ENCODE measurements around the gene LDLRAD2. TPM values are rescaled to one million over a fixed set of nuclear protein-coding genes. Genes with fewer than 3 reads are reported as not detected.

The LDLRAD2 gene
- total and polyA plus RNA-seq, 4 donors, result 0.12 to 2.7 (median 0.23) TPM; not detected in 1

- peaks cover 0 to 7% (median 2%) of the 10 kb centered on the region in 4 donors for H3K9me3 ChIP-seq (ENCODE audit: control insufficient read depth in 4 of 4, low read length in 3 of 4)
- no peak overlapping the region for H3K4me3 ChIP-seq (ENCODE audit: low read depth in 1 of 3, low read length in 3 of 3)
- no peak for DNase-seq (ENCODE audit: low spot score)
- 96% methylated on average over 13 of the region's 13 CpGs for WGBS
- H3K36me3 ChIP-seq (ENCODE audit: control insufficient read depth in 4 of 4, insufficient read depth in 3 of 4, low read depth in 1 of 4, low read length in 3 of 4), result peaks cover 0 to 22% (median 5%) of the 10 kb centered on the region in 4 donors
- H3K4me1 ChIP-seq (ENCODE audit: control insufficient read depth in 4 of 4, insufficient read depth in 4 of 4, low read length in 3 of 4), result no peaks in the 10 kb centered on the region
- H3K27me3 ChIP-seq (ENCODE audit: control insufficient read depth in 4 of 4, insufficient read depth in 4 of 4, low read length in 3 of 4), result no peaks in the 10 kb centered on the region
- no peak overlapping the region for H3K27ac ChIP-seq (ENCODE audit: low read depth in 1 of 2, low read length in 2 of 2)
- no peak overlapping the region for H3K9ac ChIP-seq (ENCODE audit: low read depth in 1 of 2, low read length in 2 of 2)
- TF ChIP-seq MAX (IDR thresholded peaks at IDR 0.05) (no peak), CTCF (IDR thresholded peaks at IDR 0.05; ENCODE audit: low read depth, low read length, missing input control) (no peak), ATF3 (IDR thresholded peaks at IDR 0.05) (no peak), JUND (IDR thresholded peaks at IDR 0.05) (no peak), FOXA2 (IDR thresholded peaks at IDR 0.05) (no peak), ZBTB33 (IDR thresholded peaks at IDR 0.05) (no peak), NR2F2 (IDR thresholded peaks at IDR 0.05) (no peak)
Observed at GRCh38 chr1:21836729-21837128, 24.7 kb downstream of the LDLRAD2 start.

- TF ChIP-seq EGR1 (IDR thresholded peaks at IDR 0.05; ENCODE audit: low read depth in 2 of 2), result no peak
- no peak for TF ChIP-seq SP1 (IDR thresholded peaks at IDR 0.05)
- TF ChIP-seq NR2F2 (IDR thresholded peaks at IDR 0.05), result no peak
- no peak for TF ChIP-seq JUND (IDR thresholded peaks at IDR 0.05)
- no peak for TF ChIP-seq MAX (IDR thresholded peaks at IDR 0.05)
- Histone ChIP-seq H3K9me3 (ENCODE audit: control insufficient read depth in 4 of 4, low read length in 3 of 4) (peaks cover 0 to 7% (median 2%) of the 10 kb centered on the region in 4 donors), H3K4me1 (ENCODE audit: control insufficient read depth in 4 of 4, insufficient read depth in 4 of 4, low read length in 3 of 4) (no peaks in the 10 kb centered on the region), H3K36me3 (ENCODE audit: control insufficient read depth in 4 of 4, insufficient read depth in 3 of 4, low read depth in 1 of 4, low read length in 3 of 4) (peaks cover 0 to 22% (median 5%) of the 10 kb centered on the region in 4 donors), H3K4me3 (ENCODE audit: low read depth in 1 of 3, low read length in 3 of 3) (no peak overlapping the region), H3K9ac (ENCODE audit: low read depth in 1 of 2, low read length in 2 of 2) (no peak overlapping the region), H3K27ac (ENCODE audit: low read depth in 1 of 2, low read length in 2 of 2) (no peak overlapping the region), H3K27me3 (ENCODE audit: control insufficient read depth in 4 of 4, insufficient read depth in 4 of 4, low read length in 3 of 4) (no peaks in the 10 kb centered on the region)
- 96% methylated on average over 10 of the region's 10 CpGs for WGBS
- DNase-seq (ENCODE audit: low spot score), result no peak
Observed at GRCh38 chr1:21837476-21837875, 25.4 kb downstream of the LDLRAD2 start.

- peaks cover 0 to 21% (median 4%) of the 10 kb centered on the region in 4 donors for H3K36me3 ChIP-seq (ENCODE audit: control insufficient read depth in 4 of 4, insufficient read depth in 3 of 4, low read depth in 1 of 4, low read length in 3 of 4)
- H3K27me3 ChIP-seq (ENCODE audit: control insufficient read depth in 4 of 4, insufficient read depth in 4 of 4, low read length in 3 of 4), result no peaks in the 10 kb centered on the region
- no peak overlapping the region for H3K4me3 ChIP-seq (ENCODE audit: low read depth in 1 of 3, low read length in 3 of 3)
- H3K4me1 ChIP-seq (ENCODE audit: control insufficient read depth in 4 of 4, insufficient read depth in 4 of 4, low read length in 3 of 4), result no peaks in the 10 kb centered on the region
- H3K27ac ChIP-seq (ENCODE audit: low read depth in 1 of 2, low read length in 2 of 2), result no peak overlapping the region
- WGBS, result 91% methylated on average over 23 of the region's 23 CpGs
- H3K9me3 ChIP-seq (ENCODE audit: control insufficient read depth in 4 of 4, low read length in 3 of 4), result peaks cover 0 to 6% (median 2%) of the 10 kb centered on the region in 4 donors
- DNase-seq (ENCODE audit: low spot score), result no peak
- no peak overlapping the region for H3K9ac ChIP-seq (ENCODE audit: low read depth in 1 of 2, low read length in 2 of 2)
- no peak for TF ChIP-seq TAF1 (conservative IDR thresholded peaks at IDR 0.05)
- no peak for TF ChIP-seq MAX (IDR thresholded peaks at IDR 0.05)
- no peak for TF ChIP-seq GABPA (IDR thresholded peaks at IDR 0.05 in 1 of 2, conservative IDR thresholded peaks at IDR 0.05 in 1 of 2)
- no peak for TF ChIP-seq NR2F2 (IDR thresholded peaks at IDR 0.05)
- TF ChIP-seq JUND (IDR thresholded peaks at IDR 0.05), result no peak
- no peak for TF ChIP-seq YY1 (IDR thresholded peaks at IDR 0.05)
- TF ChIP-seq EGR1 (IDR thresholded peaks at IDR 0.05; ENCODE audit: low read depth in 2 of 2), result no peak
- TF ChIP-seq SP1 (IDR thresholded peaks at IDR 0.05), result no peak
- no peak for TF ChIP-seq ATF3 (IDR thresholded peaks at IDR 0.05)
- no peak for TF ChIP-seq FOXA2 (IDR thresholded peaks at IDR 0.05)
- no peak for TF ChIP-seq HNF4A (conservative IDR thresholded peaks at IDR 0.05)
- no peak for TF ChIP-seq RAD21 (IDR thresholded peaks at IDR 0.05)
- TF ChIP-seq ZBTB33 (IDR thresholded peaks at IDR 0.05), result no peak
- TF ChIP-seq HNF4G (IDR thresholded peaks at IDR 0.05), result no peak
Observed at GRCh38 chr1:21838359-21839157, 26.5 kb downstream of the LDLRAD2 start.
